Activated T-cell treated with anti-CD3 and anti-CD28 coated beads, Interleukin-2, amount 50 U/mL, for 24 hours (primary cell): Measurements from ENCODE around the gene PLA2G12B.
"Not testable (repeated sequence)": the region's sequence is repeated elsewhere in the genome, so short reads cannot be mapped to it uniquely, and the experiment has no call there.

Experiments
- DNase-seq: peaks from one replicate; pipeline ENCODE4 v3.0.0-alpha.2; 2020
- H3K27ac Mint-ChIP-seq: 2 replicates; pipeline ENCODE4 v1.8.0; 2020; ENCODE audit warnings: mild to moderate bottlenecking, mixed read lengths
- H3K27me3 Mint-ChIP-seq: 2 replicates; pipeline ENCODE4 v1.8.0; 2020; ENCODE audit warnings: mixed read lengths
- H3K36me3 Mint-ChIP-seq: 2 replicates; pipeline ENCODE4 v1.8.0; 2020; ENCODE audit warnings: low read depth, mixed read lengths
- H3K4me1 Mint-ChIP-seq: 2 replicates; pipeline ENCODE4 v1.8.0; 2020; ENCODE audit warnings: low read depth, mixed read lengths
- H3K4me3 Mint-ChIP-seq: 2 replicates; pipeline ENCODE4 v1.8.0; 2020; ENCODE audit warnings: mild to moderate bottlenecking, moderate library complexity, mixed read lengths
- H3K9me3 Mint-ChIP-seq: 2 replicates; pipeline ENCODE4 v1.8.0; 2020; ENCODE audit warnings: mixed read lengths

Gene PLA2G12B

GRCh38 chr10:72921147-72921683 lies 33.4 kb downstream of the PLA2G12B start:
- H3K27ac Mint-ChIP-seq, H3K36me3 Mint-ChIP-seq, H3K4me1 Mint-ChIP-seq, DNase-seq, H3K4me3 Mint-ChIP-seq: not testable (repeated sequence)
- H3K27me3 Mint-ChIP-seq = peaks cover 28% of the 10 kb centered on the region
- H3K9me3 Mint-ChIP-seq = peaks cover 18% of the 10 kb centered on the region

GRCh38 chr10:72918352-72918751 lies 36.3 kb downstream of the PLA2G12B start:
- DNase-seq = no peak
- Mint-ChIP-seq H3K4me1 (no peaks in the 10 kb centered on the region), H3K9me3 (peaks cover 18% of the 10 kb centered on the region), H3K27me3 (peaks cover 21% of the 10 kb centered on the region), H3K36me3 (peaks cover 3% of the 10 kb centered on the region), H3K4me3 (no peak overlapping the region), H3K27ac (no peak overlapping the region)

- not testable (repeated sequence) for H3K36me3 Mint-ChIP-seq, DNase-seq, H3K27ac Mint-ChIP-seq, H3K4me1 Mint-ChIP-seq, H3K4me3 Mint-ChIP-seq
- Mint-ChIP-seq H3K27me3 (peaks cover 21% of the 10 kb centered on the region), H3K9me3 (peaks cover 18% of the 10 kb centered on the region)
Measured at GRCh38 chr10:72917803-72918332, 36.7 kb downstream of the PLA2G12B start.

GRCh38 chr10:72917201-72917600 lies 37.4 kb downstream of the PLA2G12B start:
- not testable (repeated sequence) for H3K36me3 Mint-ChIP-seq, DNase-seq, H3K4me3 Mint-ChIP-seq, H3K4me1 Mint-ChIP-seq, H3K27ac Mint-ChIP-seq
- H3K27me3 Mint-ChIP-seq = peaks cover 18% of the 10 kb centered on the region
- H3K9me3 Mint-ChIP-seq = peaks cover 15% of the 10 kb centered on the region

GRCh38 chr10:72913287-72913686 lies 41.3 kb downstream of the PLA2G12B start:
- Mint-ChIP-seq H3K4me1 (no peaks in the 10 kb centered on the region), H3K4me3 (no peak overlapping the region), H3K36me3 (no peaks in the 10 kb centered on the region), H3K27ac (no peak overlapping the region), H3K27me3 (no peaks in the 10 kb centered on the region), H3K9me3 (no peaks in the 10 kb centered on the region)
- no peak for DNase-seq

- Mint-ChIP-seq H3K4me1 (no peaks in the 10 kb centered on the region), H3K27ac (no peak overlapping the region), H3K4me3 (no peak overlapping the region), H3K9me3 (no peaks in the 10 kb centered on the region), H3K36me3 (no peaks in the 10 kb centered on the region), H3K27me3 (no peaks in the 10 kb centered on the region)
- no peak for DNase-seq
Measured at GRCh38 chr10:72912736-72913135, 41.9 kb downstream of the PLA2G12B start.

GRCh38 chr10:72911758-72912157 lies 42.8 kb downstream of the PLA2G12B start:
- DNase-seq = no peak
- Mint-ChIP-seq H3K4me3 (no peak overlapping the region), H3K36me3 (no peaks in the 10 kb centered on the region), H3K27ac (no peak overlapping the region), H3K9me3 (no peaks in the 10 kb centered on the region), H3K4me1 (no peaks in the 10 kb centered on the region), H3K27me3 (no peaks in the 10 kb centered on the region)

GRCh38 chr10:72910705-72911104 lies 43.9 kb downstream of the PLA2G12B start:
- H3K27me3 Mint-ChIP-seq = no peaks in the 10 kb centered on the region
- no peaks in the 10 kb centered on the region for H3K4me1 Mint-ChIP-seq
- DNase-seq = no peak
- H3K27ac Mint-ChIP-seq = no peak overlapping the region
- no peaks in the 10 kb centered on the region for H3K36me3 Mint-ChIP-seq
- H3K9me3 Mint-ChIP-seq = no peaks in the 10 kb centered on the region
- H3K4me3 Mint-ChIP-seq = no peak overlapping the region

- no peaks in the 10 kb centered on the region for H3K36me3 Mint-ChIP-seq
Measured at GRCh38 chr10:72906446-72906845, 48.2 kb downstream of the PLA2G12B start.

GRCh38 chr10:72904806-72905205 lies 49.8 kb downstream of the PLA2G12B start:
- no peaks in the 10 kb centered on the region for H3K36me3 Mint-ChIP-seq
- H3K27ac Mint-ChIP-seq = no peak overlapping the region
- DNase-seq = no peak
- H3K9me3 Mint-ChIP-seq = no peaks in the 10 kb centered on the region
- no peaks in the 10 kb centered on the region for H3K4me1 Mint-ChIP-seq
- no peak overlapping the region for H3K4me3 Mint-ChIP-seq
- no peaks in the 10 kb centered on the region for H3K27me3 Mint-ChIP-seq

More at GRCh38 chr10:72906446-72906845, 48.2 kb downstream of the PLA2G12B start:
- Mint-ChIP-seq H3K4me3 (no peak overlapping the region), H3K27me3 (no peaks in the 10 kb centered on the region), H3K27ac (no peak overlapping the region), H3K4me1 (no peaks in the 10 kb centered on the region), H3K9me3 (no peaks in the 10 kb centered on the region)
- DNase-seq = no peak

- H3K27me3 Mint-ChIP-seq, H3K27ac Mint-ChIP-seq, H3K4me1 Mint-ChIP-seq, DNase-seq, H3K9me3 Mint-ChIP-seq, H3K4me3 Mint-ChIP-seq, H3K36me3 Mint-ChIP-seq: not testable (repeated sequence)
Measured at GRCh38 chr10:72903941-72904446, 50.6 kb downstream of the PLA2G12B start.

GRCh38 chr10:72899545-72899944 lies 55.1 kb downstream of the PLA2G12B start:
- Mint-ChIP-seq H3K36me3 (no peaks in the 10 kb centered on the region), H3K9me3 (no peaks in the 10 kb centered on the region)

GRCh38 chr10:72898616-72899015 lies 56.0 kb downstream of the PLA2G12B start:
- no peak for DNase-seq
- Mint-ChIP-seq H3K27ac (no peak overlapping the region), H3K27me3 (peaks cover 10% of the 10 kb centered on the region), H3K9me3 (no peaks in the 10 kb centered on the region), H3K36me3 (no peaks in the 10 kb centered on the region), H3K4me1 (no peaks in the 10 kb centered on the region), H3K4me3 (no peak overlapping the region)

More at GRCh38 chr10:72899545-72899944, 55.1 kb downstream of the PLA2G12B start:
- no peak for DNase-seq
- H3K27ac Mint-ChIP-seq = no peak overlapping the region
- no peaks in the 10 kb centered on the region for H3K4me1 Mint-ChIP-seq
- H3K4me3 Mint-ChIP-seq = no peak overlapping the region
- peaks cover 10% of the 10 kb centered on the region for H3K27me3 Mint-ChIP-seq

GRCh38 chr10:72895236-72895850 lies 59.3 kb downstream of the PLA2G12B start:
- Mint-ChIP-seq H3K4me3 (no peak overlapping the region), H3K27me3 (peaks cover 10% of the 10 kb centered on the region), H3K9me3 (no peaks in the 10 kb centered on the region), H3K4me1 (no peaks in the 10 kb centered on the region), H3K27ac (no peak overlapping the region), H3K36me3 (no peaks in the 10 kb centered on the region)
- no peak for DNase-seq

- no peaks in the 10 kb centered on the region for H3K9me3 Mint-ChIP-seq
- H3K4me1 Mint-ChIP-seq = no peaks in the 10 kb centered on the region
- peaks cover 10% of the 10 kb centered on the region for H3K27me3 Mint-ChIP-seq
- H3K27ac Mint-ChIP-seq = no peak within 1 kb of the TSS
- no peak for DNase-seq
- H3K4me3 Mint-ChIP-seq = no peak within 1 kb of the TSS
- H3K36me3 Mint-ChIP-seq = peaks cover 4% of the 10 kb centered on the region
Measured at GRCh38 chr10:72893136-72893798, 61.3 kb downstream of the PLA2G12B start, which contains the start of gene OIT3. Gene OIT3, plus strand, starts transcription at chr10:72893739. Its CDS starts 60 bp downstream, at chr10:72893799.
